A549 (cell line): ENCODE results near the gene SLC16A2. TPM values are rescaled to one million over a fixed set of nuclear protein-coding genes. Genes with fewer than 3 reads are reported as not detected.
A peak's percentile ranks its signal among the peaks of the same experiment; 100 is the strongest.
"Not testable (repeated sequence)": the region's sequence is repeated elsewhere in the genome, so short reads cannot be mapped to it uniquely, and the experiment has no call there.

Source experiments
- ATAC-seq, 2 experiments: fragments of 200-7000 bp in 1 of 2; fragments of >200 bp in 1 of 2; cut with Nextera tagmentation in 1 of 2; cut with Tn5 transposase in 1 of 2; 3 replicates each; pipeline versions ENCODE4 v1.8.0 to v1.9.1; 2018 to 2020; ENCODE audit warnings: mild to moderate bottlenecking in 1 of 2, moderate library complexity in 1 of 2
- CTCF ChIA-PET: fragments of 300-600 bp; sonication (Branson Sonifier 250); formaldehyde crosslinking; extraction: SDS; loops from one replicate; lab custom pipeline; 2021; ENCODE audit warnings: antibody characterized with exemption, inconsistent platforms; lab: Yijun Ruan, JAX
- POLR2A ChIA-PET: fragments of 350-600 bp; formaldehyde crosslinking; extraction: SDS; loops from one replicate; lab custom pipeline; 2021; ENCODE audit warnings: antibody characterized with exemption, inconsistent platforms; lab: Yijun Ruan, JAX
- DNase-seq, 2 experiments: peaks; one replicate each; pipeline versions ENCODE4 v3.0.0 to v3.0.0-alpha.2; 2011 to 2016; ENCODE audit warnings: low read depth in 1 of 2, low spot score in 1 of 2
- FAIRE-seq: peaks from 2 replicates; lab custom pipeline; 2011; peaks lifted over from hg19 to GRCh38; lab: Jason Lieb, UNC
- H3K27ac ChIP-seq, 2 experiments: fragments of >200 bp; sonication (Bioruptor Twin); formaldehyde crosslinking; 3 replicates each; pipeline ENCODE4 v1.5.1; 2016 to 2017
- H3K4me1 ChIP-seq: fragments of >200 bp; sonication (Bioruptor Twin); formaldehyde crosslinking; 3 replicates; pipeline ENCODE4 v1.6.1; 2016
- H3K4me2 ChIP-seq: fragments of >200 bp; sonication (Bioruptor Twin); formaldehyde crosslinking; 3 replicates; pipeline ENCODE4 v1.6.1; 2016
- H3K4me3 ChIP-seq: fragments of >200 bp; sonication (Bioruptor Twin); formaldehyde crosslinking; 3 replicates; pipeline ENCODE4 v1.5.1; 2016
- H3K9me3 ChIP-seq: fragments of >200 bp; sonication (Bioruptor Twin); formaldehyde crosslinking; 3 replicates; pipeline ENCODE4 v1.6.1; 2016
- CBX2 ChIP-seq: fragments of 200-600 bp; sonication (generic); IDR thresholded peaks from 2 replicates; pipeline ENCODE4 v1.6.1; 2016; ENCODE audit warnings: low read depth, mild to moderate bottlenecking, borderline replicate concordance
- CBX8 ChIP-seq: fragments of 200-600 bp; sonication (generic); IDR thresholded peaks from 2 replicates; pipeline ENCODE4 v1.6.1; 2016
- CHD4 ChIP-seq: fragments of 200-600 bp; sonication (generic); IDR thresholded peaks from 2 replicates; pipeline ENCODE4 v1.6.1; 2016; ENCODE audit warnings: antibody characterized with exemption, mild to moderate bottlenecking, borderline replicate concordance
- EHF ChIP-seq: fragments of 250-450 bp; sonication (Bioruptor Pico); IDR thresholded peaks from 2 replicates; pipeline ENCODE4 v1.5.0; 2020; ENCODE audit warnings: mild to moderate bottlenecking
- EHMT2 ChIP-seq: fragments of 200-600 bp; sonication (generic); IDR thresholded peaks from 2 replicates; pipeline ENCODE4 v1.6.1; 2016; ENCODE audit warnings: antibody characterized with exemption, low read depth, mild to moderate bottlenecking, moderate library complexity
- EP300 ChIP-seq, 2 experiments: fragments of >200 bp; sonication (Bioruptor Twin); formaldehyde crosslinking; IDR thresholded peaks; 2 replicates in 1 of 2; 3 replicates in 1 of 2; pipeline ENCODE4 v1.6.1; 2016 to 2017
- ESRRA ChIP-seq: fragments of 150-350 bp; IDR thresholded peaks from 2 replicates; pipeline ENCODE4 v1.6.1; 2014; ENCODE audit warnings: mild to moderate bottlenecking, low read length, borderline replicate concordance
- FOSB ChIP-seq: fragments of 250-450 bp; sonication (Bioruptor Pico); IDR thresholded peaks from 2 replicates; pipeline ENCODE4 v1.5.0; 2020; ENCODE audit warnings: mild to moderate bottlenecking, moderate library complexity
- FOXS1 ChIP-seq: fragments of 250-450 bp; sonication (Bioruptor Pico); IDR thresholded peaks from 2 replicates; pipeline ENCODE4 v1.5.0; 2020; ENCODE audit warnings: mild to moderate bottlenecking, moderate library complexity
- GATA3 ChIP-seq: IDR thresholded peaks from 2 replicates; pipeline ENCODE4 v1.6.1; 2012; ENCODE audit warnings: borderline replicate concordance
- HDAC2 ChIP-seq: fragments of 200-600 bp; sonication (generic); IDR thresholded peaks from 2 replicates; pipeline ENCODE4 v1.6.1; 2016
- MAFK ChIP-seq: fragments of 450-650 bp; IDR thresholded peaks from 2 replicates; pipeline ENCODE4 v1.6.1; 2014; ENCODE audit not compliant: partially characterized antibody
- NFE2L2 ChIP-seq: fragments of 150-350 bp; conservative IDR thresholded peaks from 2 replicates; pipeline ENCODE4 v1.6.1; 2014; ENCODE audit warnings: low read length
- NPAS2 ChIP-seq: fragments of 250-450 bp; sonication (Bioruptor Pico); IDR thresholded peaks from 2 replicates; pipeline ENCODE4 v1.8.0; 2022; ENCODE audit warnings: mild to moderate bottlenecking, moderate library complexity, borderline replicate concordance
- POLR2A ChIP-seq: IDR thresholded peaks from 2 replicates; pipeline ENCODE4 v1.6.1; 2012; ENCODE audit warnings: mild to moderate bottlenecking, low read length
- RAD21 ChIP-seq, 2 experiments: fragments of >200 bp in 1 of 2; sonication (Bioruptor Twin) in 1 of 2; formaldehyde crosslinking in 1 of 2; IDR thresholded peaks in 1 of 2; conservative IDR thresholded peaks in 1 of 2; 2 replicates in 1 of 2; 3 replicates in 1 of 2; pipeline ENCODE4 v1.6.1; 2012 to 2018; ENCODE audit warnings: inconsistent platforms in 1 of 2
- RCOR1 ChIP-seq: fragments of 150-350 bp; IDR thresholded peaks from 2 replicates; pipeline ENCODE4 v1.6.1; 2014; ENCODE audit warnings: antibody characterized with exemption, low read length, low read depth
- RFX5 ChIP-seq: fragments of 450-650 bp; IDR thresholded peaks from 2 replicates; pipeline ENCODE4 v1.7.1; 2014; ENCODE audit warnings: antibody characterized with exemption, mild to moderate bottlenecking, moderate library complexity
- SREBF2 ChIP-seq: fragments of 450-650 bp; IDR thresholded peaks from 2 replicates; pipeline ENCODE4 v1.6.1; 2014; ENCODE audit warnings: mild to moderate bottlenecking, moderate library complexity
- TP53 ChIP-seq: fragments of 250-450 bp; sonication (Bioruptor Pico); IDR thresholded peaks from 2 replicates; pipeline ENCODE4 v1.5.0; 2021; ENCODE audit warnings: mild to moderate bottlenecking, moderate library complexity
- ZC3H11A ChIP-seq: fragments of 450-650 bp; IDR thresholded peaks from 2 replicates; pipeline ENCODE4 v1.6.1; 2014; ENCODE audit warnings: antibody characterized with exemption, mild to moderate bottlenecking
- ZSCAN20 ChIP-seq: fragments of 250-450 bp; sonication (Bioruptor Pico); IDR thresholded peaks from 2 replicates; pipeline ENCODE4 v1.8.0; 2022; ENCODE audit warnings: mild to moderate bottlenecking, moderate library complexity
- WGBS: methylation state at CpG from one replicate; pipeline ENCODE4 v1.1.6; 2017; ENCODE audit errors: missing lambda C conversion rate; 5-methylcytosine and 5-hydroxymethylcytosine counted together
- polyA plus RNA-seq, 4 experiments: library from polyadenylated mRNA; depleted of rRNA in 3 of 4; stranded (reverse); fragments of >200 nt; fragmentation: RNase III in 1 of 4; extraction: RNeasy Plus Mini Kit Qiagen cat#74134 plus additional on column Dnase treatment in 1 of 4; gene quantifications; 2 replicates in 3 of 4; 3 replicates in 1 of 4; pipeline ENCODE4 v1.2.3, GENCODE V29; 2011 to 2017
- TF ChIP-seq, protein P1 (sequence below): IDR thresholded peaks from 2 replicates; pipeline ENCODE4 v1.6.1; 2012
- TF ChIP-seq, protein P2 (sequence below): fragments of 250-450 bp; sonication (Bioruptor Pico); IDR thresholded peaks from 2 replicates; pipeline ENCODE4 v1.5.0; 2021; ENCODE audit warnings: mild to moderate bottlenecking, moderate library complexity, borderline replicate concordance
- TF ChIP-seq, protein P3 (sequence below): fragments of >200 bp; sonication (Bioruptor Twin); formaldehyde crosslinking; IDR thresholded peaks from 3 replicates; pipeline ENCODE4 v1.6.1; 2016
- TF ChIP-seq, protein P4 (sequence below): fragments of 250-450 bp; sonication (Bioruptor Pico); IDR thresholded peaks from 2 replicates; pipeline ENCODE4 v1.5.0; 2020; ENCODE audit warnings: low read depth, mild to moderate bottlenecking, moderate library complexity

The SLC16A2 gene
- polyA plus RNA-seq, 2 of the 4 experiments (the other 2 are of a cell fraction) = 9.7 to 19.2 TPM

DNA sequence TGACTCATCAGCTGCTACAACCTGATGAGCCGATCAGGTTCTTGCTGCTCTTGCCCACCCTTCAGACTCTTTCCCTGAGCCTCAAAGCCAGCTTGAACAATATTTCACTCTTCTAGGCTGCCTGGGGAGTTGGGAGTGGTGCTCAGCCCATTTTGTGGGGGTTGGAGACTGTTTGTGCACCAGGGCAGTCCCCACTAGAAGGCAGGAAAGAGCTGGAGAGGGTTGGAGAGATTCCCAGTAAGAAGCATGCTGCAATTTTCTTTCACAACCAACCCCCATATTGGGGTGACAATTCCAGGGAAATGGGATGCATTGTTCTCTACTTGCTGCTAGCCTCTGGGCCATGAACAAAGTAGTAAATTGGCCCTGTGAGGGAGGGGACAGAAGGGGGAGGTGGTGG lies 44.1 kb downstream of the SLC16A2 start:
- Histone ChIP-seq H3K9me3 (no peaks in the 10 kb centered on the region), H3K27ac (no peak overlapping the region), H3K4me2 (no peak overlapping the region), H3K4me1 (no peaks in the 10 kb centered on the region), H3K4me3 (no peak overlapping the region)
- no peak for FAIRE-seq
- DNase-seq = no peak
- 0 out of 6 replicates have a peak, but pooled peaks of 1 of the 2 experiments have one; percentile 34 for ATAC-seq
- CTCF ChIA-PET = no interaction called here
- no peak for TF ChIP-seq ESRRA
- no peak for TF ChIP-seq CBX8
- TF ChIP-seq EHMT2 = no peak
- TF ChIP-seq HDAC2 = no peak
- no peak for TF ChIP-seq CHD4
- no peak for TF ChIP-seq FOSB (CRISPR knock-in tag)
- no peak for TF ChIP-seq RFX5
- TF ChIP-seq MAFK = no peak
- TF ChIP-seq, protein P1, sequence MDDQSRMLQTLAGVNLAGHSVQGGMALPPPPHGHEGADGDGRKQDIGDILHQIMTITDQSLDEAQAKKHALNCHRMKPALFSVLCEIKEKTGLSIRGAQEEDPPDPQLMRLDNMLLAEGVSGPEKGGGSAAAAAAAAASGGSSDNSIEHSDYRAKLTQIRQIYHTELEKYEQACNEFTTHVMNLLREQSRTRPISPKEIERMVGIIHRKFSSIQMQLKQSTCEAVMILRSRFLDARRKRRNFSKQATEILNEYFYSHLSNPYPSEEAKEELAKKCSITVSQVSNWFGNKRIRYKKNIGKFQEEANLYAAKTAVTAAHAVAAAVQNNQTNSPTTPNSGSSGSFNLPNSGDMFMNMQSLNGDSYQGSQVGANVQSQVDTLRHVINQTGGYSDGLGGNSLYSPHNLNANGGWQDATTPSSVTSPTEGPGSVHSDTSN = no peak
- TF ChIP-seq EP300 (IDR thresholded peaks at IDR 0.05) = no peak
- TF ChIP-seq, protein P2, sequence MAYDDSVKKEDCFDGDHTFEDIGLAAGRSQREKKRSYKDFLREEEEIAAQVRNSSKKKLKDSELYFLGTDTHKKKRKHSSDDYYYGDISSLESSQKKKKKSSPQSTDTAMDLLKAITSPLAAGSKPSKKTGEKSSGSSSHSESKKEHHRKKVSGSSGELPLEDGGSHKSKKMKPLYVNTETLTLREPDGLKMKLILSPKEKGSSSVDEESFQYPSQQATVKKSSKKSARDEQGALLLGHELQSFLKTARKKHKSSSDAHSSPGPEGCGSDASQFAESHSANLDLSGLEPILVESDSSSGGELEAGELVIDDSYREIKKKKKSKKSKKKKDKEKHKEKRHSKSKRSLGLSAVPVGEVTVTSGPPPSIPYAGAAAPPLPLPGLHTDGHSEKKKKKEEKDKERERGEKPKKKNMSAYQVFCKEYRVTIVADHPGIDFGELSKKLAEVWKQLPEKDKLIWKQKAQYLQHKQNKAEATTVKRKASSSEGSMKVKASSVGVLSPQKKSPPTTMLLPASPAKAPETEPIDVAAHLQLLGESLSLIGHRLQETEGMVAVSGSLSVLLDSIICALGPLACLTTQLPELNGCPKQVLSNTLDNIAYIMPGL = no peak
- no peak for TF ChIP-seq NPAS2 (CRISPR knock-in tag)
- TF ChIP-seq NFE2L2 = no peak
- WGBS = 100% methylated on average over 1 of the region's 1 CpG
- POLR2A ChIA-PET = no interaction called here

DNA sequence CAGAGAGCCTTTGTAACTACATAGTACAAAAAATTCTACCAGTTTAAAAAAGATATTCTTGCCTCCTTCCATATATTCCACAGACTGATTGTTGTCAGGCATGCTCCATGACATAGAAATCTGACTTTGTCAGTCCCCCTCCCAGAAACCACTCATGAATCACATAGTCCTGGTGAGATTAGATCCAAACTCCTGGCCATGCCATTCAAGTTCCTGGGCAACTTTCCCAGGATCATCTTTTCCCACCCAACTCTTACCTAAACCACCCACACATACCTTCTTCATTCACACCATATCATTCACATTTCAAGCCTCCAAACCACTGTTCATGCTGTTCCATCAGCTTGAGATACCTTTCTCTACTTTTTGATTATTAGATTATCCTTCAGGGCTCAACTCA lies 46.4 kb downstream of the SLC16A2 start:
- H3K4me1 ChIP-seq = no peaks in the 10 kb centered on the region
- H3K4me2 ChIP-seq = no peak overlapping the region
- FAIRE-seq = no peak
- ChIA-PET POLR2A (no interaction called here), CTCF (no interaction called here)
- no peaks in the 10 kb centered on the region for H3K9me3 ChIP-seq
- TF ChIP-seq ZC3H11A (no peak), GATA3 (no peak), TP53 (CRISPR knock-in tag) (no peak), ZSCAN20 (CRISPR knock-in tag) (no peak), POLR2A (no peak), SREBF2 (no peak), CBX2 (no peak), EHMT2 (no peak), RAD21 (conservative IDR thresholded peaks at IDR 0.05 in 1 of 2, IDR thresholded peaks at IDR 0.05 in 1 of 2) (no peak), RCOR1 (no peak), CHD4 (no peak), EHF (CRISPR knock-in tag) (no peak), FOXS1 (no peak)
- TF ChIP-seq, protein P3, sequence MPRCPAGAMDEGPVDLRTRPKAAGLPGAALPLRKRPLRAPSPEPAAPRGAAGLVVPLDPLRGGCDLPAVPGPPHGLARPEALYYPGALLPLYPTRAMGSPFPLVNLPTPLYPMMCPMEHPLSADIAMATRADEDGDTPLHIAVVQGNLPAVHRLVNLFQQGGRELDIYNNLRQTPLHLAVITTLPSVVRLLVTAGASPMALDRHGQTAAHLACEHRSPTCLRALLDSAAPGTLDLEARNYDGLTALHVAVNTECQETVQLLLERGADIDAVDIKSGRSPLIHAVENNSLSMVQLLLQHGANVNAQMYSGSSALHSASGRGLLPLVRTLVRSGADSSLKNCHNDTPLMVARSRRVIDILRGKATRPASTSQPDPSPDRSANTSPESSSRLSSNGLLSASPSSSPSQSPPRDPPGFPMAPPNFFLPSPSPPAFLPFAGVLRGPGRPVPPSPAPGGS = no peak
- TF ChIP-seq, protein P1 = no peak
- TF ChIP-seq, protein P4, sequence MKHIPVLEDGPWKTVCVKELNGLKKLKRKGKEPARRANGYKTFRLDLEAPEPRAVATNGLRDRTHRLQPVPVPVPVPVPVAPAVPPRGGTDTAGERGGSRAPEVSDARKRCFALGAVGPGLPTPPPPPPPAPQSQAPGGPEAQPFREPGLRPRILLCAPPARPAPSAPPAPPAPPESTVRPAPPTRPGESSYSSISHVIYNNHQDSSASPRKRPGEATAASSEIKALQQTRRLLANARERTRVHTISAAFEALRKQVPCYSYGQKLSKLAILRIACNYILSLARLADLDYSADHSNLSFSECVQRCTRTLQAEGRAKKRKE (CRISPR knock-in tag) = no peak
- TF ChIP-seq, all 56 proteins: peak for 0
- no peak overlapping the region for H3K27ac ChIP-seq
- no peak overlapping the region for H3K4me3 ChIP-seq
- DNase-seq (no peak), ATAC-seq (no peak)

DNA sequence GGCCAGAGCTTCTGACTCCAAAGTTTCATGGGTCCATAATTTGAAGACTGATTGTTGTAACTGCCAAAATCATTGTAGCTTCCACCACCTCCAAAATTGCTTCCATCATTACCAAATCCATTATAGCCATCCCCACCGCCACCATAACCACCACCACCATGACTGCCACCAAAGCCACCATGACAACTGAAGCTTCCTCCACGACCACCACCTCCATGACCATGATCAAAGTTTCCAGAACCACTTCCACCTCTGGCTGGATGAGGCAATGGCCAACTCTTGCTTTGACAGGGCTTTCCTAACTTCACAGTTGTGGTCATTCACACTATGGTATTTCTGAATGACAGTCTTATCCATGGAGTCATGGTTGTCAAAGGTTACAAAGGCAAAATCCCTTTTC lies 51.8 kb downstream of the SLC16A2 start:
- H3K4me3 ChIP-seq, CTCF ChIA-PET, H3K9me3 ChIP-seq, FAIRE-seq, DNase-seq, H3K27ac ChIP-seq, POLR2A ChIA-PET, ATAC-seq, H3K4me2 ChIP-seq, H3K4me1 ChIP-seq: not testable (repeated sequence)
- 14% methylated on average over 2 of the region's 2 CpGs for WGBS
